ENCODE measurements around the gene MYO15B.

- TF ChIP-seq CTCF (IDR thresholded peaks at IDR 0.05) (no peak), POLR2A (IDR thresholded peaks at IDR 0.05) (no peak)
Measured at GRCh38 chr17:75592348-75593020, 4.9 kb downstream of the MYO15B start.
